GM10847 (cell line): ENCODE data around the gene DPP6.

Source experiments
- POLR2A ChIP-seq: IDR thresholded peaks from 2 replicates; pipeline ENCODE4 v1.6.1; 2011; ENCODE audit not compliant: insufficient read length; ENCODE audit errors: extremely low read depth

DPP6 gene

GRCh38 chr7:154795014-154795413 lies 742.8 kb downstream of the DPP6 start:
- TF ChIP-seq POLR2A, result no peak

- no peak for TF ChIP-seq POLR2A
Measured at GRCh38 chr7:154795437-154795836, 743.2 kb downstream of the DPP6 start.

- TF ChIP-seq POLR2A, result no peak
Measured at GRCh38 chr7:154804449-154804848, 752.3 kb downstream of the DPP6 start.

GRCh38 chr7:154812027-154812426 lies 759.8 kb downstream of the DPP6 start:
- no peak for TF ChIP-seq POLR2A

- no peak for TF ChIP-seq POLR2A
Measured at GRCh38 chr7:154817224-154817896, 765.2 kb downstream of the DPP6 start.

GRCh38 chr7:154827007-154827406 lies 774.8 kb downstream of the DPP6 start:
- no peak for TF ChIP-seq POLR2A

GRCh38 chr7:154832557-154833138 lies 780.5 kb downstream of the DPP6 start:
- TF ChIP-seq POLR2A, result no peak

- no peak for TF ChIP-seq POLR2A
Measured at GRCh38 chr7:154836021-154836448, 783.8 kb downstream of the DPP6 start.

GRCh38 chr7:154837087-154837486 lies 784.9 kb downstream of the DPP6 start:
- no peak for TF ChIP-seq POLR2A

- TF ChIP-seq POLR2A, result no peak
Measured at GRCh38 chr7:154837622-154838021, 785.4 kb downstream of the DPP6 start.

- TF ChIP-seq POLR2A, result no peak
Measured at GRCh38 chr7:154840086-154840485, 787.9 kb downstream of the DPP6 start.

GRCh38 chr7:154841731-154842331 lies 789.6 kb downstream of the DPP6 start:
- TF ChIP-seq POLR2A, result no peak

GRCh38 chr7:154842591-154842990 lies 790.4 kb downstream of the DPP6 start:
- no peak for TF ChIP-seq POLR2A

GRCh38 chr7:154843670-154844237 lies 791.6 kb downstream of the DPP6 start:
- no peak for TF ChIP-seq POLR2A

GRCh38 chr7:154844499-154844898 lies 792.3 kb downstream of the DPP6 start:
- TF ChIP-seq POLR2A, result no peak

- TF ChIP-seq POLR2A, result no peak
Measured at GRCh38 chr7:154844955-154845354, 792.8 kb downstream of the DPP6 start.

- no peak for TF ChIP-seq POLR2A
Measured at GRCh38 chr7:154848464-154848863, 796.3 kb downstream of the DPP6 start.

GRCh38 chr7:154852205-154852604 lies 800.0 kb downstream of the DPP6 start:
- no peak for TF ChIP-seq POLR2A
